Raji (cell line): Measurements from ENCODE around the gene PEPD.

ENCODE experiments used
- POLR2A ChIP-seq: IDR thresholded peaks from 2 replicates; pipeline ENCODE4 v1.6.1; 2011; ENCODE audit warnings: low read depth, low read length, control low read depth; ENCODE audit not compliant: insufficient read depth

The PEPD gene

DNA sequence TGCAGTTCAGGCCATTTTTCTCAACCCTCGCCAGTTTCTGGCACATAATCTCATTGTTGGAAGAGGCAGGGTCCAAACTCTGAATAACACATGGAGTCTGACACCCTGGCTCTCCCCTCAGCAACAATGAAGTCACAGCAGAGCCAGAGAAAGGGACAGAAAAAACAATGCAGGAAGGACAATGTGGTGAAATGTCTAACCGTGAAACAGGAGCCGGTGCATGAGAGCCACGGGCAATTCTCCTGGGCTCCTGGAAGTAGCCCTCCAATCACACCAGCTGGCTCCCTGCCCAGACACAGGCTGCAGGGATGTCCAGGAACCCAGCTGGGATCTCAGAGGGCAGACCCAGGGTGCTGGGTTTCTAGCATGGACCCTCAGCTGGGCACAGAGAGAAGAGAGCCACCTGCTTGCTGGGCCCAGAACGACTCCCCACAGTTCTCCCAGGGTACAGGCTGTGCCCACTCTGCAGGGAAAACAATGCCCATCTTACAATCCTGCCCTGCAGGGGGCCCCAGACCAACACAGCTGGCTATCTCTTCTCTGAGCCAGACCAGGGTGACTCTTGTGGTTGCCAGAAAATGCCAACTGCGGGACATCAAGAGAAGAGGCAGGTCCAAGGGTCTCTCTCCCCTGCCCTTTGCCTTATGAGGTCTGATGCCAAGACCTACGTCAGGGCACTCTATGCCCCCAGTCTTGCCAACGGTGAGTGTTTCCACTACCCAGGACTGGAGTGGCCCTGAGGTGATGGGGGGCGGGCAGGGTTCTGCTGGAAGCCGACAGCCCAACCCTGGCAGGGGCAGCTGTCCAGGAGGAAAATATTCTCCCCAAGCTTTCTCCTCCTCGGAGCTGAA lies 83.5 kb downstream of the PEPD start:
- no peak for TF ChIP-seq POLR2A

DNA sequence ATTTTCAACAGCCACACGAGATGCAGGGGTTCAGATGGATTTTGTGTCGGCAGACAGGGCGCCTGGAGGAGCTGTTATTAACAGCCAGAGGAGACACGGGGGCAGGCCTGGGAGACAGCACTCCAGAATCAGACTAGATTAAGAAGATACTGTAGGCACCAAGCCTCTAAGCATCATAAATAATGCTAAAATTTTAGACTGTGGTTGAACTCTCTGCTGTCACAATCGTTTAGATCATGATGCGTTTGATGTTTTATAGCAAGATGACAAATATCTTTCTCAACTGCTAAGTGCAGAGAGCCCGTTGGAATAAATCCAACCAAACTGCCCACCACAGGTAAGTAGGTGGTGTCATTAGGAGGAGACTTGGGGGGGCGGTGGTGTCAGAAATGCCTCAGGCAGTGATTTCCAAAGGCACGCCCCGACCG lies 84.2 kb downstream of the PEPD start:
- TF ChIP-seq POLR2A, result no peak

DNA sequence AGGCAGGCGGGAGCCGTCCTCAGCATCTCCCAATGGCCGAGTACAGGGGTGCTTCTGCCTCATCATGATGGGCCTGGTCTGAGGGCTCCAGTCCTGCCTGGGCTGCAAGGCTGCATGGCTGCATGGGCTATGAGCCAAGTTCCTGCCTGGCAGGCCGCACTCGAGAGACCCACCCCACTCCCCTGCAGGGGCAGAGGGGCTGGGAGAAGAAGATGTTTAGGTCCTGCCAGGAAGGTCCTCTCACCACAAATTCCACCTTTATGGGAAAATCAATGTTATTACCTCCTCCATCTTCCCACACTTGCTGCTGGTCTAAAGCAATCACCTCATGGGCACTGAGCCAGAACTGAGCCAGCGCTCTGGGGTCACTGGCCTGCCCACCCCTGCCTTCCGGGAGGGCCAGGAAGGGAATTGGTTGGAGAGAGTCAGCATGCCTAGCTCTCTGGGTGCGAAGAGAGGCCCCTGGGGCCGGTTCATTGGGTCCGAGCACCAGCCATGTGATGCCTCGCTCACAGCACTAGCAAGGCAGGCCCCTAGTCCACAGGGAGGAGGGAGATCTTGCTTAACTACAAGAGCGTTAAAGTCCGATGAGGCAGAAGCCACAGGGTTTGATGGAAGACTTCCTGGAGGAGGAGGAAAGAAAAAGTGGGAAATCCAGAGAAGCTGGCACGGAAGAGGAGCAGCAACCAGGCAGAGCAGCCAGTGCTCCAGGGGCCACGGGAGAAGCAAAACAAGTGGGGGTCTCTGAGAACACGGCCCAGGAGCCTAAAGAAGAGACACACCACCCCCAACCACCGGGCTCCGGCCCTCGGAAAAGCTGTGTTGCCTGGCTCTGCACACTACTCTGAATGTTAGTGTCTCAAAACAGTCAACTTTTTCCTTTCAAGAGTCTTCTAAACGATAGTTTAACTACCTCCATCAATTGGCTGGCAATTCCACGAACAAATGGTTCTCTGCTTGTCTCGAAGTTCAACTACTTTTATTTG lies 84.9 kb downstream of the PEPD start:
- no peak for TF ChIP-seq POLR2A

DNA sequence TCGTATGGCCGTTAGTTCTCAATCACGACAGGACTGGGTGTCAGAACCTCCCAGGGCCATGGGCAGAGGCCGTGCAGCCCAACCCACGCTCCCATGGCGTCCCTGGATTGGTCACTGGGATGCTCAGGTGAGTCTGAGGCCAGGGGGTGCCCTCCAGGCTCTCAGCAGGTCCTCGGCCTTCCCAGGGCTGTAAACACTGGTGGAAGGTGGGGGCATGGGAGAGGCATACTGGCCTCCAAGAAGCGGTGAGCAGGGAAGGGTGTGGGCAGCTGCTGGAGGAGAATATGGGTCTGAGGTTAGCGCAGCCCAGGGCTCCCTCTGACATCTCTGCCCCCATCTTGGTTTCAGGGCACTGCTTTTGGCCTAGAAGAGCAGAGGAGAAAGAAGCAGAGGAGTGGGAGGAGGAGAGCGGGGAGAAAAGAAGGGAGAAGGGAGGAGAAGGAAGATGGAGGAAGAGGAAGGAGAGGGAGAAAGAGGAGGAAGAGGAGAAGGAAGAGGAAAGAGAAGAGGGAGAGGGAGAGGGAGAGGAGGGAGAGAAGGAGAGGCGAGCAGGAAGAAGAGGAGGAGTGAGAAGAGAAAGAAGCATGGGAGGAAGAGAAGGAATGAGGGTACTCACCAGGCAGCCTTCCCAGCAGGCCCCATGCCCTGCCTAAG lies 85.8 kb downstream of the PEPD start:
- TF ChIP-seq POLR2A, result no peak

DNA sequence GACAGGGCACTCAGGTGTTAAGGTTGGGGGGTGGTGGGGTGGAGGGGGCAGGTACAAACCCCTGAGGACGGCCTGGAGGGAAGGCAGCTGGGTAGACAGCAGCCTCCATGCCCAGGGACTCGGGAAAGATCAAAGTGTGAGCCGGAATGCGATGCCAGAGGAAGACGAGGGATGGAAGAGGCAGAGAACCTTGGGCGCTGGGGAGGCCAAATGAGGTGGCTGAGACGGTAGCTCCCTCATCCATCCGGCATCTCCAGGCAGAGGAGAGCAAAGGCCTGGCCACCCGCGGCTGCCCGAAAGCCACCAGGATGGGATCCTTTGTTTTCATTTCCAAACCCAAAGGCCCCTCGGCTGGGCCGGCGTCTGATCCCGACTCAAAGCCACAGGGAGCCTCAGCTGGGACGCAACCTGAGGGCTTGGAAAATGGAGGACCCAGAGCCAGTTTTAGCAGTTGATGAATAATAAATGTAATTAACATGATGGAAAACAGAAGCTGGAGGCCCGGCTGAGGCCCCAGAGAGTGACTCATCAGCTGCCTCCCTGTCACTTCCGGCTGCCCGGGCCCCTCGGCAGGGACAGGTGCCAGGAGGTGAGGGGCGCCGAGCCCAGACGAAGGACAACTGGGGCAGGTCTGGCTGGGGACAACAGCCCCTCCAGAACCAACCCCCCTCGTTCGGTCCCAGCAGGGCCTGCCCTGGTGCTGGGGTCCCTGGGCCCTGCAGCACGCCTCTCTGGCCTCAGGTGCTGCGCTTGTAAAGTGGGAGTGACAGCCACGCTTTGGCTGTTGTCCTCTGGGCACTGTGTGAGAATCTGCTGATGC lies 86.5 kb downstream of the PEPD start:
- TF ChIP-seq POLR2A, result no peak

DNA sequence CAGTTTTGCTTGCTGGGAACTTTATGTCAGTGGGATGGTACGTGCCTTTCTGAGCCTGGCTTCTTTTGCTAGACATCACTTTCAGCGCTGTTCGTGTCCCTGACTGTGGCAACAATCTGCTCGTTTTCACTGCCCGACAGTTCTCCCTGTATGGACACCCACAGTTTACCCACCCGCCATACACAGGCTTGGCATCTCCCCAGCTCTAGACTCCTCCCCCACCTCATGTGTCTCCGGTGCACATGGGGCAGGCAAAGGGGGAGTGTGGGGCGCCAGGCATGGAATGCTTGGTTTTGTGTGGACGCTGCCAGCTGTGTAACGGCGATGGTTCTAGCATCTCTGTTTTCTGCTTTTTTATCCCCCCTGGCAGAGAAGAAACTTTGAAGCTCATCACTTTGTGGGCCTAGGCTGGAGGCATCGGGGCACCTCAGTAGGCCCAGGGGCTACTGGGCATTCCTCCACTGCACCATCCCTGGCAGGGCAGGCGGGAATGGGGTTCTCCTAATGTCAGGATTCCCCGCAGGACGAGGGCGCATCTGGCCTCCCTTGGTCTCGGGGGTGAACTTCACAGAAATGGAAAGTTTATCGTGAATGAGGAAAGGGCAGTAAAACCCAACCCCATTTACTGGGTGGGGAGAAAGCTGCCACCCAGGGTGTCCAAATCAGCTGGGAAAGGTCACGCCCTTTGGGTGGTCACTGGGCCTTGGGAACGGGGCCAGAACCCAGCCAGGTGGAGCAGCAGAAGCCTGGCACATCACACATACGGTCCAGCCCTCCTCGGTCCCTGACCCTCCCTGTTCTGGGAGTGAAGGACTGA lies 87.3 kb downstream of the PEPD start:
- TF ChIP-seq POLR2A, result no peak

DNA sequence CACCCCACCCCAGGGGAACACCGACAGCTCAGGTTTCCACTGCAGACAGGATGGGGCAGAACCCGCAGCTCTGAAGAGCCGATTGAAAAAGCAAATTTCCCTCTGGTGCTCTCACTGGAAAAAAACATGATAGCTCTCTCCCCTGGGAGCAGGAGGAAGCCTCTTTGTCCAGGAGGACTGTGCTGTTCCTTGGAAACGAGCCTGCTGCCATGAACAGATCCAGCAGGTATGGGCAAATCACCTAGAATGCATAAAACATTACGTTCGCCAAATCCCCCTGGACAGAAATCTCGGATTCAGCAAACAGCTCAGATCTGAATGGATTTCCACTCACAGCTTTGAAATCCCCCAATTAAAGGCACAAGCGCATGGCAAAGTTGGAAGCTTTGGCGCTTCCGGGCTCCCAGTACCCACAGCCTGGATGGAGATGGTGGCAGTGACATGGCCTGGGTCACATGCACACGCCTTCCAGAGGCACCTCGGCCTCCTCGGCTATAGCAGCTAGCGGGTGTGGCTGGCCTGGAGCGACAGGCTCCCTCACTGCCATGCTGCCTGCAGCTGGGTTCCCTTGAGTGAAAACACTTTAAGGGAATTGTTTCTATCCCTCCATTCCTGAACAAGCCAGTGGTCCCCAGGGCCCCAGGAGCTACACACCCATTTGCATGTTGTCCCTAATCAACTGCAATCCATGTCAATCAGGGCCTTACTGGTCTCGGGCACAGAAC lies 89.0 kb downstream of the PEPD start:
- no peak for TF ChIP-seq POLR2A

DNA sequence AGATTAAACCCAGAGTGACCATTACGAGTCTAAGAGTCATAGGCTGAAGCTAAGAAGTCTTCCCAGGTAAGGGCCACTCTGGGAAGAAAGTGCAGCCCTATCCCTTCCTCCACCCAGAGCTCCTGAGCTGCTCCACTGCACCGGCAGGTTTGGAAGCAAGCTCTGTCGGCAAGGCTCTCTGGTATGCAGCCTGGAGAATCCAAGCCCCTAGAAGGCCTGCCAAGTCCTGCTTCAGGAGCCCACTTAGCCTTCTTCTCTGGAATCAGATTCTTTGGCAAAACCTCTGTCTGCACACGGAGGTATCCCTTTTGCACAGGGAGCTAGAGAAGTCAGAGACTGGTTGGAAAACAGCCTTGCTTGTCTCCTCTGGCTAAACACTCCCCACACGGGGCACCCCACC lies 89.6 kb downstream of the PEPD start:
- no peak for TF ChIP-seq POLR2A

DNA sequence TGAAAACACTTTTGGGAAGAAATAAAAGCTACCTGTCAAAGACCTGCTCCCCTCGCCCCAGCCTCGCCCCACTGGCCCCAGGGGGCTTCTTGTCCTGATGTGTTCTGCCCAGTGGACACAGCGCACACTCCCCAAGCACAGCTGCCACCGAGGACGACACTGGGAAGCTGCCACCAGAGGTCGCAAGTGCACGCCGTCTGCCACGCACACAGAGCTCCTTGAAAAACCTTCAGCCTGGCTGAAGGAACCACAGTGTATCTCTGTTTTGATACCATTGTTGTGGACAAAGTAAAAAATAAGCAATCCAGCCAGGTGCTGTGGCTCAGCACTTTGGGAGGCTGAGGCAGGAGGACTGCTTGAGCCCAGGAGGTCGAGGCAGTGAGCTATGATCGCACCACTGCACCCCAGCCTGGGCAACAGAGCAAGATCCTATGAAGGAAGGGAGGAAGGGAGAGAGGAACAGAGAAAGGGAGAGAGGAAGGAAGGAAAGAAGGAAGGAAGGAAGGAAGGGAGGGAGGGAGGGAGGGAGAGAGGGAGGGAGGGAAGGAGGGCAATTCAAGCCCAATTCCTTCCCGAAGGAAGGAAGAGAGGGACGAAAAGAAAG lies 90.8 kb downstream of the PEPD start:
- TF ChIP-seq POLR2A, result no peak

DNA sequence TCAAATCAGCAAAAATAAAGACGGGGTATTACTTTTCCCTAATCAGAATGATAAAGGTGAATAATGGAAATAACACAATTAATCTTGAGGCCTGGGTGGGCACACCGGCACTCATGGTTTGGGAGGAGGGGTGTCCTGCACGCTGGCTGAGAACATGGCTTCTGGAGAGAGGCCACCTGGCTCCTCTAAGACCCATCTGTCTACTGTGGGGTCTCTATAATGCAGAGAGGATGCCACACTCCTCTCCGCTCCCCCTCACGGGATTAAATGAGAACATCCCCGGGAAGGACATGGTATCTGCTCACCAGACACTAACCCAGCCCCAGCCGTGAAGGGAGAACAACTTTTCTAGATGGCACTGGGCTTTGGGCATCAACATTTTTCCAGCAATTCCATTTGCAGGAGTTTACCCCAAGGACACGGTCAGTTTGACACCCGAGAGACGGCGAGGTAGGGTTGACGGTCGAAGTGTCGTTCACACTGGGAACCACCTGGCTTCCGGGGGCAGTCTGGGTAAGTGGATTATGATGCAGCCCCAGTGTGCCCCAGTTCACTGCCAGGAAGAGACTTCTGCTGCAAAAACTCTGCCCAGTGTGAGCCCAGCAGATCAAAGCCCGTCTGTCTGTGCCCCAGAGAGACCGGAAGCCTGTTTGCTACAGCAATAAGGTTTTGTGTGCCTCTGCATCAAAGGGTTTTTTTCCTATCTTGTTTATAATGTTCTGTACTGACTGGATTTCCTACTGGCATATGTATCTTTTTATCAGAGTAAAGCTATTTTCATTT lies 91.5 kb downstream of the PEPD start:
- no peak for TF ChIP-seq POLR2A

DNA sequence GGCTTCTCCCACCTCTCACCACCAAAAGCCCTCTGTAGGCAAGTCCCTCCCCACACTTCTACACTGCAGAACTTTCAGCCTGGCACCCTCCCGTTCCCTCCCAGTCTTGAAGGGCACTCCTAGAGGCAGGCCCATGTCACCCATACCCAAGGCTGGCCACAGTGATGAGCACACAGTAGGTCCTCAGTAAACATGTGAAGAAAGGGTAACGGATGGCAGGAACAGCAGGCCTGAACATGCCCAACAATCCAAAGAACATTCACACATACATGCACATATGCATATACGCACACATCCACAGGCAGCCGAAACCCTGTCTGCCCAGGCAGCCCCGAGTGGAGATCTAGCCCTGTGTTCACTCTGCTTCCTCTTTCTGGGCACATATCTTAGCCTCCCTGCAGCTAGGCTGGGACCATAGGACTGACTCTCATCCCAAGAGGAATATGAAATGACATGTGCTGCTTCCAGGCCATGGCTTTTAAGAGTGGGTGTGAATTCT lies 92.9 kb downstream of the PEPD start:
- TF ChIP-seq POLR2A, result no peak
